Osteocyte (in vitro differentiated cells): Measurements from ENCODE around the gene E4F1. TPM values are rescaled to one million over a fixed set of nuclear protein-coding genes. Genes with fewer than 3 reads are reported as not detected.
A peak's percentile ranks its signal among the peaks of the same experiment; 100 is the strongest.

Experiments used
- DNase-seq: peaks from one replicate; pipeline ENCODE4 v3.0.0; 2021; ENCODE audit warnings: mixed read lengths; ENCODE audit not compliant: unreplicated experiment; ENCODE audit errors: extremely low spot score
- H3K27ac Mint-ChIP-seq: one replicate; pipeline ENCODE4 v1.8.0; 2021; ENCODE audit warnings: mild to moderate bottlenecking, mixed read lengths; ENCODE audit not compliant: unreplicated experiment
- H3K27me3 Mint-ChIP-seq: one replicate; pipeline ENCODE4 v1.8.0; 2021; ENCODE audit warnings: mixed read lengths; ENCODE audit not compliant: unreplicated experiment
- H3K36me3 Mint-ChIP-seq: one replicate; pipeline ENCODE4 v1.8.0; 2021; ENCODE audit warnings: mixed read lengths; ENCODE audit not compliant: unreplicated experiment
- H3K4me1 Mint-ChIP-seq: one replicate; pipeline ENCODE4 v1.8.0; 2021; ENCODE audit warnings: mixed read lengths; ENCODE audit not compliant: unreplicated experiment
- H3K4me3 Mint-ChIP-seq: one replicate; pipeline ENCODE4 v1.8.0; 2021; ENCODE audit warnings: mild to moderate bottlenecking, moderate library complexity, mixed read lengths; ENCODE audit not compliant: unreplicated experiment
- H3K9me3 Mint-ChIP-seq: one replicate; pipeline ENCODE4 v1.8.0; 2021; ENCODE audit warnings: mixed read lengths; ENCODE audit not compliant: unreplicated experiment
- CTCF ChIP-seq: fragments of 200-600 bp; sonication (generic); IDR thresholded peaks from 2 replicates; pipeline ENCODE4 v1.5.0; 2021; ENCODE audit warnings: antibody characterized with exemption, mild to moderate bottlenecking, moderate library complexity
- long read RNA-seq: library from polyadenylated mRNA; unstranded; transcript quantifications from one replicate; pipeline ENCODE4 v2.0.0, GENCODE V29; 2021
- total RNA-seq: library from RNA; stranded (reverse); gene quantifications from 2 replicates; pipeline ENCODE4 v1.2.1, GENCODE V29; 2021

E4F1 gene, protein sequence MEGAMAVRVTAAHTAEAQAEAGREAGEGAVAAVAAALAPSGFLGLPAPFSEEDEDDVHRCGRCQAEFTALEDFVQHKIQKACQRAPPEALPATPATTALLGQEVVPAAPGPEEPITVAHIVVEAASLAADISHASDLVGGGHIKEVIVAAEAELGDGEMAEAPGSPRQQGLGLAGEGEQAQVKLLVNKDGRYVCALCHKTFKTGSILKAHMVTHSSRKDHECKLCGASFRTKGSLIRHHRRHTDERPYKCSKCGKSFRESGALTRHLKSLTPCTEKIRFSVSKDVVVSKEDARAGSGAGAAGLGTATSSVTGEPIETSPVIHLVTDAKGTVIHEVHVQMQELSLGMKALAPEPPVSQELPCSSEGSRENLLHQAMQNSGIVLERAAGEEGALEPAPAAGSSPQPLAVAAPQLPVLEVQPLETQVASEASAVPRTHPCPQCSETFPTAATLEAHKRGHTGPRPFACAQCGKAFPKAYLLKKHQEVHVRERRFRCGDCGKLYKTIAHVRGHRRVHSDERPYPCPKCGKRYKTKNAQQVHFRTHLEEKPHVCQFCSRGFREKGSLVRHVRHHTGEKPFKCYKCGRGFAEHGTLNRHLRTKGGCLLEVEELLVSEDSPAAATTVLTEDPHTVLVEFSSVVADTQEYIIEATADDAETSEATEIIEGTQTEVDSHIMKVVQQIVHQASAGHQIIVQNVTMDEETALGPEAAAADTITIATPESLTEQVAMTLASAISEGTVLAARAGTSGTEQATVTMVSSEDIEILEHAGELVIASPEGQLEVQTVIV
- 24.3 and 26.9 TPM in 2 replicates for total RNA-seq
- long read RNA-seq, transcript E4F1-201 (14 exons, 2,573 nt), result major isoform, 14 of 23 reads
- long read RNA-seq, partial matches to known transcripts, result 5 of 23 reads
- long read RNA-seq, other reads (novel, unspliced or antisense), result 4 of 23 reads

DNA sequence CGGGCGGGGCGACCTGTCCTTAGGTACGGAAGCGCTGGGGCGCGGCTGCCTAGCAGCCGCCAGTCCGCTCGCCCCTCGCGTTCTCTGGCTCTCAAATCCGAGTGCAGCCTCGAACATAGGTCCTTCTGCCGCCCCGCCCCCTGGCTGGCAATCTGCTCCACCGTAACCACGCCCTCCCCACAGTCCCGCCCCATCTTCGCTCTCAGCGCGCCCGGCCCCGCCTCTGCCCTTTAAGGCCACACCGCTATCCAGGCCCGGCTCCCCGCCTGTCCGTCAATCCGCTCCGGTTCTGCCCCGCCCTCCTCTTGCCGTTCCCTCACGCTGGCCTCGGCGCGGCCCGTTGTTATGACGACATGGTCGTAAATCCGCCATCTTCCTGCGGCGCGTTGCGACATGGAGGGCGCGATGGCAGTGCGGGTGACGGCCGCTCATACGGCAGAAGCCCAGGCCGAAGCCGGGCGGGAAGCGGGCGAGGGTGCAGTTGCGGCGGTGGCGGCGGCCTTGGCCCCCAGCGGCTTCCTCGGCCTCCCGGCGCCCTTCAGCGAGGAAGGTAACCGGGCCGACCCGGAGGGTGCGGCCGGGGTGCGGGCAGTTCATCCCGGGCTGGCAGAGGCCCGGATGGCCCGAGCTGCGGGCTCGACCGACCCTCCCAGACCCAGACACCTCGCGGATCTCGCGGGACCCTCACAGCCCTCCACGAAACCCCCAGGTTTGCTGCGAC, at the start of gene E4F1:
Gene E4F1 (plus strand): TSS at position 371 of the 721 bp plus-strand sequence. CDS start 23 bp downstream, at position 394.
- peak; percentile 100 for DNase-seq
- Mint-ChIP-seq H3K27me3 (no peaks in the 10 kb centered on the region), H3K4me3 (peak within 1 kb of the TSS; percentile 79), H3K9me3 (no peaks in the 10 kb centered on the region), H3K4me1 (peaks cover 20% of the 10 kb centered on the region), H3K36me3 (no peaks in the 10 kb centered on the region), H3K27ac (peak within 1 kb of the TSS; percentile 69)
- TF ChIP-seq CTCF, result no peak

DNA sequence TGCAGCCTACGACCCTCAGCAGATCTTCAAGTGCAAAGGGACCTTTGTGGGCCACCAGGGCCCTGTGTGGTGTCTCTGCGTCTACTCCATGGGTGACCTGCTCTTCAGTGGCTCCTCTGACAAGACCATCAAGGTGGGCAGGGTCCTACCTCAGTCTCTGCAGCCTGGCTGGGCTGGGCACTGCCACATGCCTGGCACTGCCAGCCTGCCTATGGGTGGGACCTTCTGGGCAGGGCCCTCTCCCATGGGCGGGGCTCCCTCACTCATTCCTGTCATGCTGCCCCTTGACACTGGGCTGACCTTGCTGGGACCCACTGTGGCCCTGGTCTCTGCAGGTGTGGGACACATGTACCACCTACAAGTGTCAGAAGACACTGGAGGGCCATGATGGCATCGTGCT, 49.5 kb upstream of the E4F1 start:
- peaks cover 19% of the 10 kb centered on the region for H3K36me3 Mint-ChIP-seq
- no peak overlapping the region for H3K4me3 Mint-ChIP-seq
- H3K9me3 Mint-ChIP-seq, result no peaks in the 10 kb centered on the region
- H3K4me1 Mint-ChIP-seq, result peaks cover 3% of the 10 kb centered on the region
- DNase-seq, result no peak
- TF ChIP-seq CTCF, result no peak
- H3K27me3 Mint-ChIP-seq, result no peaks in the 10 kb centered on the region
- no peak overlapping the region for H3K27ac Mint-ChIP-seq

DNA sequence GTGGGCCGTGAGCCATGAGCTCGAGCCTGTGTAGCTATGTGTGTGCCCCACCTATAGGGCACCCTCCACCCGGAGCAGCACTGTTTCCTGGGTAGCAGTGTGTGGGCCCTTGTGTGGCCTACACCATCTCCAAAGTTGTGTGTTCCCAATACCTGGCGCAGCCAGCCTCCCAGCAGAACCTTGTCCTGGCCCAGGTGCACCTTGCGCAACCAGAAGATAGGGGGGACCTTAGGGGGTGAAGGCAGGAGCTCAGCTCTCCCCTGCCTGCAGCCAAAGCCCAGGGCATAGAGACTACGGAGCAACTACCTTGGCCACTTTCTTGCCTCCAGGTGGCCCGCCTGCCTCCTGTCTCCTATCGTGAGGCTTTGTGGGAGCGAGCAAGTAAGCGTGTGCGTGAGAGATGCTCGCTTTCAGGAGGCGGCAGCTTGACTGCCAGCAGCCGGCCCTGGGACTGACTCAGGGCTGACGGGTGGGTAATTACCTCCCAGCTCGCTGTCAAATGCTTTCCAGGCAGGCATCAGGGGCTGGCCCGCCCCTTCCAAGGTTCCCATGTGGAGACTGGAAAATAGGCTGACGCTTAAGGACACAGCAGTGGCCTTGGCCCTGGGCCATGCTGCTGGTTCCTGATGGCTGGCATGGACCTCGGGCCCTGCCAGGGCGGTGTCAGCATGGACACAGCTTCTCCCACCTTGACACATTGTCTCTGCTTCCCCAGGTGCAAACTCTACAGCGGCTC, 48.8 kb upstream of the E4F1 start:
- TF ChIP-seq CTCF, result no peak
- no peak for DNase-seq
- Mint-ChIP-seq H3K27ac (no peak overlapping the region), H3K4me3 (no peak overlapping the region), H3K9me3 (no peaks in the 10 kb centered on the region), H3K36me3 (peaks cover 19% of the 10 kb centered on the region), H3K4me1 (peaks cover under 1% of the 10 kb centered on the region), H3K27me3 (no peaks in the 10 kb centered on the region)

DNA sequence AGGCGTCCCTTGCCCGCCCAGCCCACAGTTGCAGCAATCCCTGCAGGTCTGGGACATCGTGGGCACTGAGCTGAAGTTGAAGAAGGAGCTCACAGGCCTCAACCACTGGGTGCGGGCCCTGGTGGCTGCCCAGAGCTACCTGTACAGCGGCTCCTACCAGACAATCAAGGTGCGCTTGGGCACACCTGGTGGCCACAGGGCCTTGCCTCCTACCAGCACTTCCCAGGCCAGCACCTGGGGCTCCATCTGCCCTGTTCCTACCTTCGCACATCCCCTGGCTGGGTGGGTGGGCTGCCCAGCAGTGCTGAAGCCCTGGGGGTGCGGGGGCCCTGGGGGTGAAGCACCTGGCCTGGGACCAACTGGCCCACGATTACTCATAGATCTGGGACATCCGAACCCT, 47.9 kb upstream of the E4F1 start:
- H3K27ac Mint-ChIP-seq, result no peak overlapping the region
- H3K4me1 Mint-ChIP-seq, result no peaks in the 10 kb centered on the region

More for the DNA sequence above, 47.9 kb upstream of the E4F1 start:
- no peaks in the 10 kb centered on the region for H3K9me3 Mint-ChIP-seq
- no peak for DNase-seq
- H3K27me3 Mint-ChIP-seq, result no peaks in the 10 kb centered on the region
- H3K4me3 Mint-ChIP-seq, result no peak overlapping the region
- H3K36me3 Mint-ChIP-seq, result peaks cover 19% of the 10 kb centered on the region
- no peak for TF ChIP-seq CTCF
